Endodermal cell (in vitro differentiated cells): ENCODE results near the gene CFAP97. TPM values are rescaled to one million over a fixed set of nuclear protein-coding genes. Genes with fewer than 3 reads are reported as not detected.

Experiments
- DNase-seq: peaks from one replicate; pipeline ENCODE4 v3.0.0-alpha.2; 2017
- H3K27ac ChIP-seq: 2 replicates; pipeline ENCODE4 v1.5.1; 2013; ENCODE audit warnings: mild to moderate bottlenecking, low read depth, low read length, moderate library complexity
- H3K27me3 ChIP-seq: 2 replicates; pipeline ENCODE4 v1.6.1; 2013; ENCODE audit warnings: mild to moderate bottlenecking, low read length, moderate library complexity; ENCODE audit not compliant: insufficient read depth, control insufficient read depth, poor library complexity, severe bottlenecking
- H3K36me3 ChIP-seq: 2 replicates; pipeline ENCODE4 v1.7.0; 2013; ENCODE audit warnings: mild to moderate bottlenecking, low read length, moderate library complexity; ENCODE audit not compliant: control insufficient read depth, insufficient read depth
- H3K4me1 ChIP-seq: one replicate; pipeline ENCODE4 v1.7.0; 2013; ENCODE audit warnings: low read length; ENCODE audit not compliant: control insufficient read depth, insufficient read depth
- H3K4me3 ChIP-seq: 2 replicates; pipeline ENCODE4 v1.5.1; 2013; ENCODE audit warnings: mild to moderate bottlenecking, low read length, moderate library complexity
- H3K9ac ChIP-seq: 2 replicates; pipeline ENCODE4 v1.6.1; 2013; ENCODE audit warnings: mild to moderate bottlenecking, low read length, moderate library complexity; ENCODE audit not compliant: poor library complexity, severe bottlenecking; ENCODE audit errors: extremely low read depth
- H3K9me3 ChIP-seq: 2 replicates; pipeline ENCODE4 v1.6.1; 2013; ENCODE audit warnings: mild to moderate bottlenecking, low read length, moderate library complexity; ENCODE audit not compliant: control insufficient read depth
- H3K27ac Mint-ChIP-seq: 2 replicates; pipeline ENCODE4 v1.8.0; 2020; ENCODE audit warnings: mixed read lengths
- H3K27me3 Mint-ChIP-seq: 2 replicates; pipeline ENCODE4 v1.8.0; 2021; ENCODE audit warnings: mild to moderate bottlenecking, mixed read lengths; ENCODE audit not compliant: insufficient read depth
- H3K36me3 Mint-ChIP-seq: 2 replicates; pipeline ENCODE4 v1.8.0; 2020; ENCODE audit warnings: low read depth, mixed read lengths
- H3K4me1 Mint-ChIP-seq: 2 replicates; pipeline ENCODE4 v1.8.0; 2020; ENCODE audit warnings: mixed read lengths
- H3K4me3 Mint-ChIP-seq: 2 replicates; pipeline ENCODE4 v1.8.0; 2020; ENCODE audit warnings: mild to moderate bottlenecking, moderate library complexity, mixed read lengths
- H3K9me3 Mint-ChIP-seq: 2 replicates; pipeline ENCODE4 v1.8.0; 2020; ENCODE audit warnings: mild to moderate bottlenecking, mixed read lengths
- WGBS, 2 experiments: methylation state at CpG; one replicate each; pipeline versions ENCODE4 v1.1.5 to v1.1.7; 2013; ENCODE audit warnings: missing lambda C conversion rate in 2 of 2, mixed read lengths in 1 of 2; ENCODE audit not compliant: insufficient coverage in 1 of 2, insufficient read length in 1 of 2; 5-methylcytosine and 5-hydroxymethylcytosine counted together
- long read RNA-seq, 4 experiments: library from polyadenylated mRNA in 2 of 4; library from RNA in 1 of 4; library from capped mRNA in 1 of 4; stranded (forward) in 3 of 4; unstranded in 1 of 4; transcript quantifications; one replicate each; pipeline ENCODE4 v2.0.0, GENCODE V29; 2020 to 2021; ENCODE audit warnings: inconsistent platforms in 1 of 4
- polyA plus RNA-seq, 2 experiments: library from polyadenylated mRNA; stranded (reverse); fragments of 50-300 nt; gene quantifications; one replicate each; pipeline ENCODE4 v1.2.3, GENCODE V29; 2013
- total RNA-seq, 2 donors: library from RNA; stranded (reverse); fragmentation: NEBNext Ultra II Directional in 1 of 2; extraction: Animal tissue kit (Norgen Biotek cat#: 25700) in 1 of 2; gene quantifications; 2 replicates in 1 of 2; 3 replicates in 1 of 2; pipeline ENCODE4 v1.2.1, GENCODE V29; 2021
- TF ChIP-seq, protein P1 (sequence below): fragments of 200-600 bp; sonication (generic); conservative IDR thresholded peaks from 2 replicates; pipeline ENCODE4 v1.5.0; 2021; ENCODE audit warnings: antibody characterized with exemption, mild to moderate bottlenecking

CFAP97 gene
- 10 to 100 TPM; 33.8 to 41.6 TPM for total RNA-seq
- 25.9 TPM for polyA plus RNA-seq (2013, experiment 1 of 2)
- 26.2 TPM for polyA plus RNA-seq (2013, experiment 2 of 2)
- long read RNA-seq, experiment 1, full-length matches to known transcripts, result 1 of 20 reads
- long read RNA-seq, experiment 1, partial matches to known transcripts, result 3 of 20 reads
- long read RNA-seq, experiment 1, other reads (novel, unspliced or antisense), result 16 of 20 reads
- long read RNA-seq, experiment 2, full-length matches to known transcripts, result 55 of 93 reads
- long read RNA-seq, experiment 2, partial matches to known transcripts, result 8 of 93 reads
- long read RNA-seq, experiment 2, other reads (novel, unspliced or antisense), result 30 of 93 reads
- long read RNA-seq, experiment 3, full-length matches to known transcripts, result 7 of 28 reads
- long read RNA-seq, experiment 3, partial matches to known transcripts, result 7 of 28 reads
- long read RNA-seq, experiment 3, other reads (novel, unspliced or antisense), result 14 of 28 reads
- long read RNA-seq, experiment 4, full-length matches to known transcripts, result 1 of 14 reads
- long read RNA-seq, experiment 4, partial matches to known transcripts, result 13 of 14 reads
- long read RNA-seq, experiment 4, other reads (novel, unspliced or antisense), result 0 of 14 reads

- H3K4me3 ChIP-seq, result peak within 1 kb of the TSS; percentile 86
- H3K9me3 ChIP-seq, result no peaks in the 10 kb centered on the region
- peaks cover 27% of the 10 kb centered on the region for H3K4me1 Mint-ChIP-seq
- H3K27me3 ChIP-seq, result no peaks in the 10 kb centered on the region
- H3K27ac Mint-ChIP-seq, result peak within 1 kb of the TSS; percentile 85
- no peaks in the 10 kb centered on the region for H3K9me3 Mint-ChIP-seq
- no peak within 1 kb of the TSS for H3K27ac ChIP-seq
- WGBS, 2 experiments, result 0 to 1% methylated on average over 26 to 103 of the region's 103 CpGs
- peak within 1 kb of the TSS; percentile 62 for H3K9ac ChIP-seq
- H3K4me3 Mint-ChIP-seq, result peak within 1 kb of the TSS; percentile 74
- no peaks in the 10 kb centered on the region for H3K36me3 ChIP-seq
- no peaks in the 10 kb centered on the region for H3K4me1 ChIP-seq
- H3K36me3 Mint-ChIP-seq, result peaks cover 6% of the 10 kb centered on the region
- peak; percentile 84 for DNase-seq
- H3K27me3 Mint-ChIP-seq, result peaks cover 17% of the 10 kb centered on the region
- TF ChIP-seq, protein P1, sequence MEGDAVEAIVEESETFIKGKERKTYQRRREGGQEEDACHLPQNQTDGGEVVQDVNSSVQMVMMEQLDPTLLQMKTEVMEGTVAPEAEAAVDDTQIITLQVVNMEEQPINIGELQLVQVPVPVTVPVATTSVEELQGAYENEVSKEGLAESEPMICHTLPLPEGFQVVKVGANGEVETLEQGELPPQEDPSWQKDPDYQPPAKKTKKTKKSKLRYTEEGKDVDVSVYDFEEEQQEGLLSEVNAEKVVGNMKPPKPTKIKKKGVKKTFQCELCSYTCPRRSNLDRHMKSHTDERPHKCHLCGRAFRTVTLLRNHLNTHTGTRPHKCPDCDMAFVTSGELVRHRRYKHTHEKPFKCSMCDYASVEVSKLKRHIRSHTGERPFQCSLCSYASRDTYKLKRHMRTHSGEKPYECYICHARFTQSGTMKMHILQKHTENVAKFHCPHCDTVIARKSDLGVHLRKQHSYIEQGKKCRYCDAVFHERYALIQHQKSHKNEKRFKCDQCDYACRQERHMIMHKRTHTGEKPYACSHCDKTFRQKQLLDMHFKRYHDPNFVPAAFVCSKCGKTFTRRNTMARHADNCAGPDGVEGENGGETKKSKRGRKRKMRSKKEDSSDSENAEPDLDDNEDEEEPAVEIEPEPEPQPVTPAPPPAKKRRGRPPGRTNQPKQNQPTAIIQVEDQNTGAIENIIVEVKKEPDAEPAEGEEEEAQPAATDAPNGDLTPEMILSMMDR, result no peak
Measured at GRCh38 chr4:185203486-185204237, at the start of gene CFAP97. Gene CFAP97 (minus strand): TSS chr4:185204000. CDS start chr4:185191196, 12,804 bp downstream.

GRCh38 chr4:185249105-185249504 is 45.3 kb upstream of the CFAP97 start:
- Mint-ChIP-seq H3K9me3 (no peaks in the 10 kb centered on the region), H3K27ac (no peak overlapping the region), H3K27me3 (no peaks in the 10 kb centered on the region), H3K36me3 (peaks cover 19% of the 10 kb centered on the region), H3K4me1 (peaks cover 7% of the 10 kb centered on the region), H3K4me3 (no peak overlapping the region)
- no peak for DNase-seq
- H3K4me3 ChIP-seq, result no peak overlapping the region
- no peak overlapping the region for H3K27ac ChIP-seq
- no peaks in the 10 kb centered on the region for H3K4me1 ChIP-seq
- H3K36me3 ChIP-seq, result peaks cover 25% of the 10 kb centered on the region
- H3K9ac ChIP-seq, result no peak overlapping the region
- no peaks in the 10 kb centered on the region for H3K27me3 ChIP-seq
- H3K9me3 ChIP-seq, result no peaks in the 10 kb centered on the region
- 93% methylated on average over 2 of the region's 2 CpGs; no CpG with 5 or more reads in 1 of the 2 experiments for WGBS, 2 experiments
- TF ChIP-seq, protein P1, result no peak

GRCh38 chr4:185248393-185249039 is 44.7 kb upstream of the CFAP97 start:
- WGBS, 2 experiments, result 90 to 96% methylated on average over 2 to 3 of the region's 3 CpGs
- no peak for DNase-seq
- no peak overlapping the region for H3K4me3 Mint-ChIP-seq
- TF ChIP-seq, protein P1, result no peak
- H3K36me3 Mint-ChIP-seq, result peaks cover 17% of the 10 kb centered on the region
- Histone ChIP-seq H3K27me3 (no peaks in the 10 kb centered on the region), H3K9me3 (no peaks in the 10 kb centered on the region), H3K27ac (no peak overlapping the region), H3K4me1 (no peaks in the 10 kb centered on the region), H3K36me3 (peaks cover 23% of the 10 kb centered on the region), H3K9ac (no peak overlapping the region), H3K4me3 (no peak overlapping the region)
- no peaks in the 10 kb centered on the region for H3K9me3 Mint-ChIP-seq
- no peaks in the 10 kb centered on the region for H3K27me3 Mint-ChIP-seq
- peaks cover 5% of the 10 kb centered on the region for H3K4me1 Mint-ChIP-seq
- no peak overlapping the region for H3K27ac Mint-ChIP-seq
